CD4-positive, CD25-positive, alpha-beta regulatory T cell (primary cell): ENCODE results near the gene FOXF1. TPM values are rescaled to one million over a fixed set of nuclear protein-coding genes. Genes with fewer than 3 reads are reported as not detected.

Experiments
- ATAC-seq, 2 donors: fragments of 150-1000 bp; cut with Tn5 transposase; one replicate each; pipeline ENCODE4 v1.10.0; 2021; ENCODE audit warnings: low read depth in 2 of 2, moderate number of reproducible peaks in 2 of 2, moderate library complexity in 1 of 2
- DNase-seq, 3 donors: peaks; one replicate each; pipeline versions ENCODE4 v3.0.0 to v3.0.0-alpha.2; 2012 to 2022; ENCODE audit warnings: mixed read lengths in 1 of 3
- H3K27ac ChIP-seq: one replicate; pipeline ENCODE4 v1.7.0; 2013; ENCODE audit warnings: mild to moderate bottlenecking, low read length; ENCODE audit not compliant: insufficient read depth, poor library complexity, severe bottlenecking
- H3K27me3 ChIP-seq: one replicate; pipeline ENCODE4 v1.7.0; 2013; ENCODE audit warnings: low read length; ENCODE audit not compliant: control insufficient read depth, insufficient read depth
- H3K36me3 ChIP-seq: one replicate; pipeline ENCODE4 v1.7.0; 2013; ENCODE audit warnings: mild to moderate bottlenecking, low read length, moderate library complexity; ENCODE audit not compliant: control insufficient read depth, insufficient read depth
- H3K4me1 ChIP-seq: 2 replicates; pipeline ENCODE4 v1.7.0; 2013; ENCODE audit warnings: mild to moderate bottlenecking, low read length; ENCODE audit not compliant: insufficient read depth, control insufficient read depth, poor library complexity, severe bottlenecking
- H3K4me3 ChIP-seq: one replicate; pipeline ENCODE4 v1.7.0; 2013; ENCODE audit warnings: low read depth, mild to moderate bottlenecking, low read length, moderate library complexity
- H3K9me3 ChIP-seq, 2 experiments: 1 replicate in 1 of 2; 2 replicates in 1 of 2; pipeline ENCODE4 v1.7.0; 2013; ENCODE audit warnings: low read length in 2 of 2, mild to moderate bottlenecking in 1 of 2, moderate library complexity in 1 of 2; ENCODE audit not compliant: control insufficient read depth in 2 of 2
- H3K27ac Mint-ChIP-seq, 3 donors: one replicate each; pipeline ENCODE4 v1.8.0; 2020 to 2022; ENCODE audit warnings: mild to moderate bottlenecking in 3 of 3, mixed read lengths in 3 of 3, moderate library complexity in 2 of 3
- H3K27me3 Mint-ChIP-seq: one replicate; pipeline ENCODE4 v1.8.0; 2022; ENCODE audit warnings: mild to moderate bottlenecking, mixed read lengths
- H3K36me3 Mint-ChIP-seq: one replicate; pipeline ENCODE4 v1.8.0; 2020; ENCODE audit warnings: mixed read lengths
- H3K4me1 Mint-ChIP-seq, 4 donors: one replicate each; pipeline ENCODE4 v1.8.0; 2020 to 2022; ENCODE audit warnings: mixed read lengths in 4 of 4, mild to moderate bottlenecking in 1 of 4
- H3K4me3 Mint-ChIP-seq, 4 donors: one replicate each; pipeline ENCODE4 v1.8.0; 2020 to 2022; ENCODE audit warnings: mild to moderate bottlenecking in 4 of 4, mixed read lengths in 4 of 4, moderate library complexity in 3 of 4
- H3K9me3 Mint-ChIP-seq, 7 donors: one replicate each; pipeline ENCODE4 v1.8.0; 2020 to 2022; ENCODE audit warnings: mixed read lengths in 7 of 7, mild to moderate bottlenecking in 3 of 7, moderate library complexity in 2 of 7
- polyA plus RNA-seq, 4 donors: library from polyadenylated mRNA; unstranded; fragments of 300-500 nt; fragmentation: Illumina TruSeq; gene quantifications; one replicate each; pipeline ENCODE4 v1.2.3, GENCODE V29; 2021
- total RNA-seq: library from RNA; stranded (reverse); gene quantifications from one replicate; pipeline ENCODE4 v1.2.3, GENCODE V29; 2022

Gene FOXF1
- total and polyA plus RNA-seq, 5 donors from 2014 or later: not detected

DNA sequence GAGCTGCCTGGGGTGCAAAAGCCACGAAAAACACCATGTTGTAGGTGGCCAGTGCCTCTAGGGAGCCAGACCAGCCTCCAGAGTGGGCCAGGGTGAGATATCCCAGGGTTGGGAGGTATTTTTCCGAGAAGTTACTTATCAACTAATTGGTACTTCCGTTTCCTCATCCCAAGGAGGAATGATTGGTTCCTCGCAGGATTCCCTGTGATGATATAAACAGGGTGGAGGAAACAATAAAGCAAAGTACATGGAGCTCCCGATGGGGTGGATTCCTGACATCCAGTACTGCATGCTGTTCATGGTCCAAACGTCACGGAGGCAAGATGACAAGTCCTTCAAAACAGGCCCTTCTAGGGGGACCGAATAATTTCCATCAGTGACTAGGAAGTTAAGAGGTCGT is 39.4 kb upstream of the FOXF1 start:
- H3K36me3 Mint-ChIP-seq: no peaks in the 10 kb centered on the region
- no peaks in the 10 kb centered on the region for H3K36me3 ChIP-seq
- no peak for DNase-seq
- peaks cover 10% of the 10 kb centered on the region for H3K27me3 Mint-ChIP-seq
- H3K27ac Mint-ChIP-seq: no peak overlapping the region
- H3K4me3 ChIP-seq: no peak overlapping the region
- ATAC-seq: no peak
- no peak overlapping the region for H3K4me3 Mint-ChIP-seq
- no peak overlapping the region for H3K27ac ChIP-seq
- no peaks in the 10 kb centered on the region for H3K27me3 ChIP-seq
- H3K4me1 ChIP-seq: no peaks in the 10 kb centered on the region
- H3K9me3 ChIP-seq: no peaks in the 10 kb centered on the region
- H3K4me1 Mint-ChIP-seq: no peaks in the 10 kb centered on the region
- peaks cover 0 to 2% (median 0%) of the 10 kb centered on the region in 7 donors for H3K9me3 Mint-ChIP-seq

- H3K4me1 Mint-ChIP-seq: no peaks in the 10 kb centered on the region
- H3K4me3 Mint-ChIP-seq: no peak overlapping the region
Observed at GRCh38 chr16:86471896-86472295, 38.4 kb upstream of the FOXF1 start.

GRCh38 chr16:86472366-86472765 is 38.0 kb upstream of the FOXF1 start:
- H3K4me1 Mint-ChIP-seq: no peaks in the 10 kb centered on the region
- no peaks in the 10 kb centered on the region for H3K36me3 ChIP-seq
- H3K4me1 ChIP-seq: no peaks in the 10 kb centered on the region
- H3K36me3 Mint-ChIP-seq: no peaks in the 10 kb centered on the region
- no peak overlapping the region for H3K27ac Mint-ChIP-seq
- H3K9me3 Mint-ChIP-seq: peaks cover 0 to 2% (median 0%) of the 10 kb centered on the region in 7 donors
- ATAC-seq (no peak), DNase-seq (no peak)
- H3K9me3 ChIP-seq: no peaks in the 10 kb centered on the region
- H3K4me3 Mint-ChIP-seq: no peak overlapping the region
- no peak overlapping the region for H3K27ac ChIP-seq
- H3K4me3 ChIP-seq: no peak overlapping the region
- peaks cover 10% of the 10 kb centered on the region for H3K27me3 Mint-ChIP-seq
- H3K27me3 ChIP-seq: no peaks in the 10 kb centered on the region

More at GRCh38 chr16:86471896-86472295, 38.4 kb upstream of the FOXF1 start:
- ATAC-seq (no peak), DNase-seq (no peak)
- H3K4me3 ChIP-seq: no peak overlapping the region
- Mint-ChIP-seq H3K9me3 (peaks cover 0 to 2% (median 0%) of the 10 kb centered on the region in 7 donors), H3K27me3 (peaks cover 10% of the 10 kb centered on the region), H3K36me3 (no peaks in the 10 kb centered on the region), H3K27ac (no peak overlapping the region)
- no peaks in the 10 kb centered on the region for H3K9me3 ChIP-seq
- H3K27ac ChIP-seq: no peak overlapping the region
- H3K36me3 ChIP-seq: no peaks in the 10 kb centered on the region
- H3K27me3 ChIP-seq: no peaks in the 10 kb centered on the region
- H3K4me1 ChIP-seq: no peaks in the 10 kb centered on the region

DNA sequence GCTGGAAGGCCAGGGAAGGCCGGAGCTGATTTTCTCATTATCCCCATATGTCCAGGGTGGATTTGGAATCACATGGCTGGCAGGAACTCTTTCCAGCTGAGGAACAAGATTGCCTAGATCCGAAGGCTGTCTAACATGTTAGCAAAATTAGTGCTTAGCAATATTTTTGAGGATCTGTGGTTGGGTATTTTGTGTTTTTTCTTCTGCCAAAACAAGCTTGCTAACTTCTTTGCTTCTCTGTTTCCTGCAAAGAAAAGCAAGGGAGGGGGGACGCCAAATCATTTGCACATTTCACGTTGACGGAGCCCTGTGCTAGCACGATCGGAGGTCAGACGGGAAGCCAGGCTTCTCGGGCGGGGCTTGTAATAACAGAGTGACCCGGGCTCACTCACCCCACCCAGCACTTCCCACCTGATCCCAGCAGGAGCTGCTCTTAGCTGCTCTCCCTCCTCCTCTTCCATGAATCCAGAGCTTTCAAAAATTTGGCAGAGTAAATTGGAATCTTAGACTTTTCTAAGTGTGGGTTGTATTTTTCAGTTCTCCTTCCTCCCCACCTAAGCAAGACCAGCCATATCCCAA is 33.3 kb upstream of the FOXF1 start:
- H3K4me1 ChIP-seq: no peaks in the 10 kb centered on the region
- no peaks in the 10 kb centered on the region for H3K36me3 ChIP-seq
- H3K27me3 ChIP-seq: no peaks in the 10 kb centered on the region
- no peak overlapping the region for H3K4me3 ChIP-seq
- H3K27ac Mint-ChIP-seq: no peak overlapping the region
- no peaks in the 10 kb centered on the region for H3K9me3 Mint-ChIP-seq
- no peak for DNase-seq
- H3K4me1 Mint-ChIP-seq: no peaks in the 10 kb centered on the region
- peaks cover 14% of the 10 kb centered on the region for H3K27me3 Mint-ChIP-seq
- no peak overlapping the region for H3K4me3 Mint-ChIP-seq
- no peak for ATAC-seq
- H3K9me3 ChIP-seq: no peaks in the 10 kb centered on the region
- H3K36me3 Mint-ChIP-seq: no peaks in the 10 kb centered on the region
- no peak overlapping the region for H3K27ac ChIP-seq

DNA sequence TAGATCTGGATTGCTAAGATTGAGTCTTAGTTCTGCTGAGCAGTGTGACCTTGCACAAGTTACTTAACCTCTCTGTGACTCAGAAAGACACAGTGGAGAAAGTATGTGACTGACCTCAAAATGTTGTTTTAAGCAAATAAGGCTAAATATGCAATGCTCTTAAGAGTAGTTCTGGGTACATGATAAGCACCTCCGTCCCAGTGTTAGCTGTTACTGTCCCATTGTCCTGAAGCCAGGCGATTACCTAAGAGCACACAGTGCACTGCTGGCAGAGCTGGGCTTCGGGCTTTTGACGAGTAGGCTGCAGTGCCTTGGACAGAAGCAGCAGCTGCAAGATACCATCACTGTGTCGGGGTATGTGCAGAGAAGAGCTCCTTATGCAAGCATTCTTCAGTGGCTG is 32.7 kb upstream of the FOXF1 start:
- Histone ChIP-seq H3K9me3 (no peaks in the 10 kb centered on the region), H3K27ac (no peak overlapping the region), H3K4me3 (no peak overlapping the region), H3K27me3 (no peaks in the 10 kb centered on the region), H3K36me3 (no peaks in the 10 kb centered on the region), H3K4me1 (no peaks in the 10 kb centered on the region)
- Mint-ChIP-seq H3K4me1 (no peaks in the 10 kb centered on the region), H3K27ac (no peak overlapping the region), H3K27me3 (peaks cover 9% of the 10 kb centered on the region), H3K9me3 (no peaks in the 10 kb centered on the region), H3K36me3 (no peaks in the 10 kb centered on the region), H3K4me3 (no peak overlapping the region)
- DNase-seq: no peak
- ATAC-seq: no peak

- ATAC-seq (no peak), DNase-seq (no peak)
- no peak overlapping the region for H3K27ac Mint-ChIP-seq
- H3K27me3 ChIP-seq: no peaks in the 10 kb centered on the region
- no peaks in the 10 kb centered on the region for H3K36me3 Mint-ChIP-seq
- no peak overlapping the region for H3K4me3 ChIP-seq
- H3K36me3 ChIP-seq: no peaks in the 10 kb centered on the region
- H3K9me3 ChIP-seq: peaks cover 0 to under 1% of the 10 kb centered on the region in 2 experiments
- peaks cover 7% of the 10 kb centered on the region for H3K27me3 Mint-ChIP-seq
- no peak overlapping the region for H3K4me3 Mint-ChIP-seq
- no peaks in the 10 kb centered on the region for H3K9me3 Mint-ChIP-seq
- no peaks in the 10 kb centered on the region for H3K4me1 ChIP-seq
- H3K4me1 Mint-ChIP-seq: no peaks in the 10 kb centered on the region
- H3K27ac ChIP-seq: no peak overlapping the region
Observed at GRCh38 chr16:86478779-86479178, 31.5 kb upstream of the FOXF1 start.

DNA sequence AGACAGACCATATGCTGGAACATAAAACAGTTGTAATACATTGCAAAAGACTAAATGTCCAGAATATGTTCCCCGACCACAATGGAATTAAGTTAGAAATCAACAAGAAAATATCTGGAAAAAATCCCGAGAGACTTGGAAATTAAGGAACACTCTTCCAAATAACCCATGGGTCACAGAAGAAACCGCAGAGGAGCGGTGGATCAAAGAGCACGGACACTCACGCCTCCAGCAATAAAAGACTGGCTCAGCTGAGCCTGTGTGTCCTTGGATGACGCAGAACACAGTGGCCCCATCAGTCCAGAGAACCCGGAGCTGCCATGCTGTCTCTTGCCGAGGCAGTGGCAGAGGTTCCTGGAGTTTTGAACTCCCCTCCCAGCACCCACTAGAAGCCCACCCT is 30.9 kb upstream of the FOXF1 start:
- Mint-ChIP-seq H3K27ac (no peak overlapping the region), H3K4me1 (no peaks in the 10 kb centered on the region), H3K9me3 (peaks cover 0 to 5% (median 0%) of the 10 kb centered on the region in 7 donors), H3K4me3 (no peak overlapping the region), H3K36me3 (no peaks in the 10 kb centered on the region), H3K27me3 (peaks cover 5% of the 10 kb centered on the region)
- peaks cover 3 to 7% of the 10 kb centered on the region in 2 experiments for H3K9me3 ChIP-seq
- DNase-seq (no peak), ATAC-seq (no peak)
- no peaks in the 10 kb centered on the region for H3K36me3 ChIP-seq
- no peaks in the 10 kb centered on the region for H3K4me1 ChIP-seq
- no peaks in the 10 kb centered on the region for H3K27me3 ChIP-seq
- H3K4me3 ChIP-seq: no peak overlapping the region
- H3K27ac ChIP-seq: no peak overlapping the region

DNA sequence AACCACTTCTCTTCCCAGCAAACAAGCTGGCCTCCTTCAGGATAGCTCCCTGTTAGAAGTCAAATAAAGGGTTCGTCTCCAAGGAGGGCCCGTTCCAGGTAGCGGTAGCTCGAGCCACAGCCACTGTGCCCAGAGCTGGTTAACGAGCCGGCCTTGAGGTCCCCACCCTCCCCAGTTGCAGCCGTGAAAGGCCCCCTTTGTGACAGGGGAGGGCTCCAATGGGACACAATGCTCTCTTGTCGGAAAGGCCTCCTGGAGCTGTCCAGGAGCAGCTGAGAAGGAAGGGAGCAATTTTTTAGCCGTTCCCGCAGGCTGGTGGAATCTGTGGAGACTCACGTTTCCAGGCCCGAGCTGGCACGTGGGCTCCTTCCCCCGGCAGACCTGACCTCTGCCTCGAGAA is 29.9 kb upstream of the FOXF1 start:
- no peaks in the 10 kb centered on the region for H3K36me3 Mint-ChIP-seq
- peaks cover 0 to 8% (median 0%) of the 10 kb centered on the region in 7 donors for H3K9me3 Mint-ChIP-seq
- no peak overlapping the region for H3K4me3 ChIP-seq
- H3K27me3 Mint-ChIP-seq: peaks cover 5% of the 10 kb centered on the region
- H3K4me3 Mint-ChIP-seq: no peak overlapping the region
- no peaks in the 10 kb centered on the region for H3K27me3 ChIP-seq
- no peak overlapping the region for H3K27ac ChIP-seq
- no peaks in the 10 kb centered on the region for H3K4me1 Mint-ChIP-seq
- DNase-seq: no peak
- no peak for ATAC-seq
- H3K36me3 ChIP-seq: no peaks in the 10 kb centered on the region
- no peak overlapping the region for H3K27ac Mint-ChIP-seq
- peaks cover 6 to 7% of the 10 kb centered on the region in 2 experiments for H3K9me3 ChIP-seq
- H3K4me1 ChIP-seq: no peaks in the 10 kb centered on the region
